SW480 (cell line): ENCODE data around the gene TDRD9.
A peak's percentile ranks its signal among the peaks of the same experiment; 100 is the strongest.

Experiments used
- DNase-seq: peaks from one replicate; pipeline ENCODE4 v3.0.0-alpha.2; 2016; ENCODE audit warnings: low spot score

TDRD9 gene

GRCh38 chr14:104034976-104035699 is 106.9 kb downstream of the TDRD9 start:
- DNase-seq = no peak

DNA sequence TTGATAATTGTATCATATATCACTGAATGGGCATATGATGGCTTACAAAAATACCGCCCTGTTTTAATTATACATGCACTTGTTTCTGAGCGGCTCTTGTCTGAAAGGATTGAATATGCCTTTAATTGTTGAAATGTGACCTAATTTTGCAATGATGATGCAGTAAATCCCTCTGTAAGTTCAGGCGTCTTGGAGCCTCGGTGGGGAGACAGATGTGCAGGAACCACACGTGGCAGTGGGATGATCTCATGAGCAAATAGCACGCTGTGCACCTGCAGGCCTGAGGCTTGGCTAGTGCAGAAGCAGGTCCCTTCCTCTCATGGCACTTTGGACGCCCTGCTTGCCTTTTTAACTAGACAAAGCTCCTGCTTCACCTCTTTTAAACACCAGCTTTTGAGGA is 108.0 kb downstream of the TDRD9 start:
- no peak for DNase-seq

- DNase-seq = no peak
These were observed 108.8 kb downstream of the TDRD9 start for GRCh38 chr14:104037074-104037473.

- DNase-seq = no peak
These were observed 109.6 kb downstream of the TDRD9 start for GRCh38 chr14:104037903-104038302.

DNA sequence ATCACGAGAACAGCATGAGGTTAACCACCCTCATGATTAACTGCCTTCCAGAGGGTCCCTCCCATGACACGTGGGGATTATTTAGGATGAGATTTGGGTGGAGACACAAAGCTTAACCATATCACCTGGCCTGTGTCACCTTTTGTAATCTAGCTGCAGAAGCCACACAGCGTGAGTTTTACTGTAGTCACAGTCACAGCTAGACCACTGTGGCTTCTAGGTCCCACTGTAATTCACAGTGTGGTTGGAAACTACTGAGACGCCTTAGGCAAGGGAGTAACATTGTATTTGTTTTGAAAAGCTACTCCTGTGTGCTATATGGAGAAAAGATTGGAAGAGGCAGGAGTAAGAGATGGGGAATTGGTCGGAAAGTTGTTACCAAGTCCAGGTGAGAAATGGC is 111.0 kb downstream of the TDRD9 start:
- DNase-seq = no peak

GRCh38 chr14:104040539-104040938 is 112.3 kb downstream of the TDRD9 start:
- no peak for DNase-seq

DNA sequence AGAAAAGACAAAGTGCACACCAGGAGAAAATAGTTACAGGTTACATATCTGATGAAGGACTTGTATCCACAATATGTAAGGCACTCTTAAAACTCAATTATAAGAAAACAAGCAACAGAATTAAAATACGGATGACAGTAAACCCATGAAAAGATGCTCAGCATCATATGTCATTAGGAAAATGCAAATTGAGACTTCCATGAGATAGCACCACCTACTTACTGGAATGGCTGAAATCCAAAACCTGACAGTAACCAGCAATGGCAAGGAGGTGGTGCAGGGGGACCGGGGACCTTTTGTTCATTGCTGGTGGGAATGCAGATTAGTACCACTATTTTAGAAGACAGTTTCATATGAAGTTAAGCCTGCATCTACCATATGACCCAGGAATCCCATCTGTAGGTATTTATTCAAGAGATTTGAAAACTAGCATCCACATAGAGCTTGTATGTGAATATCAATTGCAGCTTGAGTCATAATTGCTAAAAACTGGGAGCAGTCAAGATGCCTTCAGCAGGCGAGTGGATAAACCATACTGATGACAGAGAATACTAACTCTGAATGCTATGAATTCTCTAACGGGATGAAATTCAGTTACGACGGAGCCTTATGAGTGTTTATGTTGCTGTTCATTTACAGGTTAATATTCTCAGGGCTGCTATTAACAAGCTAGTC is 113.3 kb downstream of the TDRD9 start:
- no peak for DNase-seq

- no peak for DNase-seq
These were observed 115.8 kb downstream of the TDRD9 start for GRCh38 chr14:104044016-104044415.

DNA sequence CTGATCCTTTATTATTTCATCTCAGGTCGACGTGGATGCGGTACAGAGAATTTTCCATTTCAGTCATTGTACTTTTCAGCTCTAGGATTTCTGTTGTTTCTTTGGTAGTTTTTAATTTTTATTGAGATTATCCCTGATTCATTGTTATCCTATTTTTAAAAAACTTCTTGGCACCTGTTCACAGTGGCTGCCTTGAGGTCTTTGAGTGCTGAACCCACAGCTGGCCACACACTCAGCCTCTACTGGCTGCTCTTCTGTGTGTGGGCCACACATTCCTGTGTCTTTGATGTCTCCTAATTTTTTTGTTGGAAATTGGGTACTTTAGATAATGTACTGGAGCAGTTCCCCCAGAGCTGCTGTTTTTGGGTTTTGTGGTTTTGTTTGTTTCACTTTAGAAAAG is 119.5 kb downstream of the TDRD9 start:
- DNase-seq = no peak

DNA sequence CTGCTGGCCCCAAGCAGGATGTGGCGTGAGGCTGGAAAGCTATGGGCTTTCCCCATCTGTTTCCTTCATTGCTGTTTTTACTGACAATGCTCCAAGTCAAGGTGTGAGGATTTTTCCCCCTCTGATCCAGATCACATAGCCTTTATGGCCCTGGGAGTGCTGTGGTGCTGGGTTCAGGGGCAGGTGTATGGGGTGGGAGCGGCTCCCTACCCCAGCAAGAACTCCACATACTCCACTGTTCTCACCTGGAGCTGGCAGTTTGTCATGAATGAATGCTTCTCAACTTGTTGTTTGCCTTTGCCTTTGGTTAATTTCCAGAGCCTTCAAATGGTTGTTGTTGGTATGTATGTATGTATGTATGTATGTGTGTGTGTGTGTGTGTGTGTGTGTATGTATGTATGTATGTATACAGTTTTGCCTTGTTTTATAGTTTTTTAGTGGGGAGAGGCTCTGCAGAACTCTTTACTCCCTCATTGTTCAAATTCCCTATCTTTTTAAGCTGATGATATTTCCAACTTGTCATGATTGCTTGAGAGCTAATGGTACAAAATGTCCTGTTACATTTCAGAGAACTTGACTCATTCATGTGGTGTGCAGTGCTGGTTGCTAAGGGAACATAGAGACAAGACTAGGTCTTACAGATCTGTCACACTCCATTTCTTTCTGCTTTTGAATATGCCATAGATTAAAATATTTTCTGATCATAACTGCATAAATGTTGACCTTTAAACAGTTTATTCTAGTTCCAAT is 120.7 kb downstream of the TDRD9 start:
- DNase-seq = peak; percentile 8

DNA sequence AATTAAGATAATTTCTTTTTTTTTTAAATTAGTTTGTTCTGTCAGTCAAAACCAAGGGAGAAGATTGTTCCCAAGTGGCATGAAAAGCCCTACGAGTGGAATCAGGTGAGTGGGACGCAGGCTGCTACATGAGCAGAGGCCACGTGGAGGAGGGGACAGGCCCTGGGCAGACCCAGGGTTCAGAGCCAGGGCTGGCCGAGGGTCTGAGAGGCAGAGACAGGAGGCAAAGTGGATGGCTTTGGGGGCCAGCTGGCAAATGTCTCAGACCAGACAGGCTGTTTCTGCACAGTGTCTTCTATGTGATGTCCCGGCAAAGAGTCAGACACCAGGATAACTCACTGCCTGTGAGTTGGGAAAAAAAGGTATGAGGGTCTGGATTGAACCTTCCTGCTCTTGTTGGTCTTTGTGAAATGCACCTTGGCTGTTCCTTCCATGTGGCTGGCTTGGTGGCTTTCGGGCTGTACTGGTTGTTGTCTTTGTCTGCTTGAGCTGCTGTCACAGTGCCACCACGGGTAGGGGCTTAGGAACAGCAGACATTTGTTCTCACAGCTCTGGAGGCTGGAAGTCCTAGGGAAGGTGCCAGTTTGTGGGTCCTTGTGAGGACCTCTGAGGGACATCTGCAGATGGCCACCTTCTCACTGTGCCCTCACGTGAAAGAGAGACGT is 121.5 kb downstream of the TDRD9 start:
- DNase-seq = no peak

GRCh38 chr14:104051092-104051813 is 123.0 kb downstream of the TDRD9 start:
- no peak for DNase-seq

DNA sequence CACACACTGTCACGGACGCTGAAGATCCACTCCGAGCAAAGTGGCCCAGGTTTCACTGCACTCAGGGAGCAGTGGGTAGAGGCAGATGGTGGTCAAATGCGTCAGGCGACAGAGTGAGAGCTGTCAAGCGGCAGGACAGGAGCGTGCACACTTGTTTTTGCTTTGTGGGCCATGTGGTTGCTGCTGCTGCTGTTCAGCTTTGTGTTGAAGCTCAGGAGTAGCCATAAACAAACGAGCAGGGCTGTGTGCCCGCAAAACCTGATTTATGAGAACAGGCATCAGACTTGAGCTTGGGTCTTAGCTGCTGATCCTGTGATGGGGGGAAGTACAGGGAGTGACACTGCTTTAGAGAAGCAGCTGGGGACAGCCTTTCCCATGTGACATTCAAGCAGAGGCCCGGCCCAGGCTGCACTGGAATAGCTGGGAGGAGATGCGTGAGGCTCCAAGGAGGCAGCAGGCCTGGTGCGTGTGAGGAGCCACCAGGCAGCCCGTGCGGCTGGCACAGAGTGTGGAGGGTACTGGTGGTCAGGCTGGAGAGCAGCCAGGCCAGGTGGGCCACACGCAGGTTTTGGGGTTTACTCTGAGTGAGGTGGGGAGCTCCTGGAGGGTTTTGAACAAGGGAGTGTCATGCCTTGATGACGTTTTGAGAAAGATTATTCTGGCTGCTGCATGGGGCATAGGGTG is 126.1 kb downstream of the TDRD9 start:
- DNase-seq = no peak

- DNase-seq = no peak
These were observed 134.0 kb downstream of the TDRD9 start for GRCh38 chr14:104062281-104062680.

DNA sequence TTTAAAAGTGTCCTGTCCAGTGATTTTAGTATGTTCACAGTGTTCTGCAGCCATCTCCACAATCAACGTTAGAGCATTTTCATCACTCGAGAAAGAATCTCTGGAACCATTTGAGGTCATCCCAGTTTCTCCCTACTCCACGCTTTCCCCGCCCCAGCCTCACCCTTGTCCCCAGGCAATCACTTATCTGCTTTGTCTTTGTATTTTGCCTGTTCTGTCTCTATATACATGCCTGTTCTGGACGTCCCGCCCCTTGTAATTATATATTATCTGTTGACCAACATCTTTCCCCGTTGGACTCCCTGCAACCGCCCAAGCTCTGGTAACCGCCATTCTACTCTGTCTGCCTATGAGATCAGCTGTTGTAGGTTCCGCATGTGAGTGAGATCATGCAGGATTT is 135.7 kb downstream of the TDRD9 start:
- no peak for DNase-seq

DNA sequence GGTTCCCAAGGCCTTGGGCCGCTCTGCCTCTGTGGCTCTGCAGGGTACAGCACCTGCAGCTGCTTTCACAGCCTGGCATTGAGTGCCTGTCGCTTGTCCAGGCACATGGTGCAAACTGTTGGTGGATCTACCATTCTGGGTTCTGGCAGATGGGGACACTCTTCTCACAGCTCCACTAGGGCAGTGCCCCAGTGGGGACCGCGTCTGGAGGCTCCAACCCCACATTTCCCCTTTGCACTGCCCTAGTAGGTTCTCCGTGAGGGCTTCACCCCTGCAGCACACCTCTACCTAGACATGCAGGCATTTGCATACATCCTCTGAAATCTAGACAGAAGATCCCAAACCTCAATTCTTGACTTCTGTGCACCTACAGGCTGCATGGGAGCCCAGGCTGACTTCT is 138.0 kb downstream of the TDRD9 start:
- no peak for DNase-seq

GRCh38 chr14:104066719-104067295 is 138.6 kb downstream of the TDRD9 start:
- DNase-seq = no peak

DNA sequence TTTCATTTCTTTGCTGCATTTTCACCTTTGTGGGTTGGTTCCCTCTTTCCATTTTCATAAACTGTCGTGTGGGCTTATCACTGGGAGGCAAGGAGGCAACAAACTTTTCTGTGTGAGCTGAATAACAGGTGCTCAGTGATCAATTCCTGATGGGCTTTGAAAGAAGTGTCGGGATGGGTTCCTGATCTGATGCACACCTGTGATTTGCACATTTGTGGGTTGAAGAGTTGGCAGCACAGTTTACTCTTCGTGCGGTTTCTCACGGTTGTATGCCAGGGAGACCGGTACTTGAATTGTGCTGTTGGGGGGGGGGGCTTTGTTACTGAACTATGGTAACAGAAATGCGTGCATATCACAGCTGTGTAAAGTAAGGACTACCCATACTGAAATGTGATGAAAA is 141.3 kb downstream of the TDRD9 start:
- no peak for DNase-seq

GRCh38 chr14:104072586-104072985 is 144.3 kb downstream of the TDRD9 start:
- no peak for DNase-seq

DNA sequence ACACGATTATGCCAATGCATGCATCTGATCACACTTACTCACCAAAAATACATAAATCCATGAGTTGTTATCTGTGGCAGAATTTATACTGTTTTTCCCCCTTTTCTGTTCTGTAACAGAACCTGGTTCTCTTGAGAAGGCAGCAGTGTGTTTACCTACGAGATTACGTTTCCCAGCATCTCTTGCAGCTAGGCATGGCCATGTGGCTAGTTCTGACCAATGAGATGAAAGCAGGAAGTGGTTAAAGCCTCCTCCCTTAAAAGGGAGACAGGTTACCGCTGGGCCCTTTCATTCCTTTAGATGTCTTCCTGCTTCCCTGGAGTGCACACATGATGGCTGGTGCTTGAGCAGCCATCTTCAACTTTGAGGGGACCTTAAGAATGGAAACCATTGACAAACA is 145.5 kb downstream of the TDRD9 start:
- no peak for DNase-seq
